ENCODE data around the gene SCMH1. TPM values are rescaled to one million over a fixed set of nuclear protein-coding genes. Genes with fewer than 3 reads are reported as not detected.

SCMH1 gene
- total and polyA plus RNA-seq, 2 of the 4 experiments (the other 2 are of a cell fraction), result 9.0 to 19.4 TPM

GRCh38 chr1:41243079-41243385, 926 bp upstream of the SCMH1 start:
- DNase-seq, result no peak
- H3K14ac ChIP-seq (replicated peaks; ENCODE audit: low read depth, low read length), result peak overlapping the region; percentile 98; the same call in 1 of the 2 replicates
- H2BK20ac ChIP-seq (ENCODE audit: low read depth, low read length), result no peak overlapping the region
- BruUV-seq (replicated peaks), result no TSS peak
- peaks cover 23 to 40% of the 10 kb centered on the region in 2 experiments for H3K79me1 ChIP-seq (ENCODE audit: low read depth in 1 of 2, low read length in 2 of 2)
- no peaks in the 10 kb centered on the region for H3K9me3 ChIP-seq (ENCODE audit: control insufficient read depth, insufficient read depth, low read length)
- H2BK5ac ChIP-seq (ENCODE audit: low read depth, low read length, poor library complexity, severe bottlenecking), result no peak overlapping the region
- H3K4ac ChIP-seq (ENCODE audit: low read depth, low read length), result peak overlapping the region; percentile 93; the same call in 1 of the 2 replicates
- WGBS, 2 experiments (ENCODE audit: extremely low coverage in 2 of 2, insufficient read length in 1 of 2), result 100% methylated on average over 1 of the region's 3 CpGs; no CpG with 5 or more reads in 1 of the 2 experiments
- H2AK5ac ChIP-seq (ENCODE audit: low read depth, low read length), result peak overlapping the region; percentile 74
- POLR2A ChIA-PET (ENCODE audit: unreplicated experiment), result no interaction called here
- H3K9me1 ChIP-seq (ENCODE audit: insufficient read depth, low read length), result peaks cover 14% of the 10 kb centered on the region
- dilution Hi-C loops (cut with HindIII; ENCODE audit: low sequenced_read_pairs, unreplicated experiment), result no loop called here
- H4K20me1 ChIP-seq (ENCODE audit: insufficient read depth, low read length), result peaks cover 11% of the 10 kb centered on the region; the same call in 1 of the 2 replicates
- H4K5ac ChIP-seq (ENCODE audit: low read depth, low read length), result no peak overlapping the region
- 0 out of 2 replicates have a peak overlapping the region, but pooled peaks have one; percentile 85 for H4K91ac ChIP-seq (ENCODE audit: insufficient read depth, low read depth, low read length)
- no peak for ATAC-seq (ENCODE audit: low read depth)
- H3K27me3 ChIP-seq (ENCODE audit: control insufficient read depth, insufficient read depth, low read length), result no peaks in the 10 kb centered on the region
- H3K9ac ChIP-seq (ENCODE audit: low read depth, low read length), result no peak overlapping the region
- H3K4me3 ChIP-seq (ENCODE audit: insufficient read depth, low read depth, low read length), result no peak overlapping the region
- no peak overlapping the region for H3K27ac ChIP-seq (ENCODE audit: insufficient read depth, low read length)
- intact Hi-C loops (cut with micrococcal nuclease), result loop anchor here (5.0 kb wide), 2 partner anchors 91 to 141 kb away; no protein-coding TSS in a partner anchor
- H2AFZ ChIP-seq (replicated peaks; ENCODE audit: low read length, poor library complexity), result peak overlapping the region; percentile 97
- peak overlapping the region; percentile 98 for H3K23ac ChIP-seq (ENCODE audit: low read depth, low read length)
- in situ Hi-C loops (cut with MboI; ENCODE audit: low sequenced_read_pairs), result no loop called here
- peak overlapping the region; percentile 71 to 98; a peak in 2 of 4 replicates for H4K8ac ChIP-seq (ENCODE audit: low read depth in 2 of 2, low read length in 2 of 2)
- H2BK120ac ChIP-seq (ENCODE audit: low read depth, low read length), result no peak overlapping the region
- CTCF ChIA-PET, result no interaction called here
- no peak overlapping the region for H2BK15ac ChIP-seq (ENCODE audit: low read depth, low read length)
- H3K36me3 ChIP-seq (ENCODE audit: control insufficient read depth, insufficient read depth, low read length), result no peaks in the 10 kb centered on the region
- H3K18ac ChIP-seq (ENCODE audit: low read depth, low read length), result no peak overlapping the region
- no peak for TF ChIP-seq MAZ (IDR thresholded peaks at IDR 0.05; ENCODE audit: borderline replicate concordance, low read depth, low read length)
- H3K4me1 ChIP-seq (ENCODE audit: control insufficient read depth, insufficient read depth, low read length), result peaks cover 7% of the 10 kb centered on the region
- no peak overlapping the region; the same call in 1 of the 2 replicates for H3K56ac ChIP-seq (ENCODE audit: extremely low read depth, insufficient read depth, low read length)
- H3K4me2 ChIP-seq (ENCODE audit: low read depth, low read length), result peak overlapping the region; percentile 82; the same call in 1 of the 2 replicates
- H2AK9ac ChIP-seq (replicated peaks; ENCODE audit: low read depth, low read length, poor library complexity), result no peak overlapping the region

Data from IMR-90 (cell line).